IPS-11a (cell line): ENCODE data around the gene TTC32.
A peak's percentile ranks its signal among the peaks of the same experiment; 100 is the strongest.

Experiments used
- H3K4me3 ChIP-seq: one replicate; pipeline ENCODE4 v1.5.1; 2013; ENCODE audit warnings: low read depth, low read length, control low read depth

Gene TTC32

GRCh38 chr2:19878268-19879046 lies 23.3 kb downstream of the TTC32 start:
- H3K4me3 ChIP-seq = no peak overlapping the region

GRCh38 chr2:19876751-19877150 lies 25.0 kb downstream of the TTC32 start:
- H3K4me3 ChIP-seq = no peak overlapping the region

- no peak overlapping the region for H3K4me3 ChIP-seq
These were observed 26.5 kb downstream of the TTC32 start for GRCh38 chr2:19875280-19875679.

- no peak overlapping the region for H3K4me3 ChIP-seq
These were observed 27.1 kb downstream of the TTC32 start for GRCh38 chr2:19874726-19875125.

GRCh38 chr2:19873014-19873413 lies 28.8 kb downstream of the TTC32 start:
- H3K4me3 ChIP-seq = no peak overlapping the region

GRCh38 chr2:19872302-19872701 lies 29.5 kb downstream of the TTC32 start:
- no peak overlapping the region for H3K4me3 ChIP-seq

GRCh38 chr2:19871836-19872235 lies 29.9 kb downstream of the TTC32 start:
- no peak overlapping the region for H3K4me3 ChIP-seq

- H3K4me3 ChIP-seq = no peak overlapping the region
These were observed 31.0 kb downstream of the TTC32 start for GRCh38 chr2:19870792-19871191.

GRCh38 chr2:19868701-19869580 lies 32.8 kb downstream of the TTC32 start:
- H3K4me3 ChIP-seq = peak overlapping the region; percentile 39

- H3K4me3 ChIP-seq = peak overlapping the region; percentile 39
These were observed 33.6 kb downstream of the TTC32 start for GRCh38 chr2:19868224-19868623.

GRCh38 chr2:19866771-19867170 lies 35.0 kb downstream of the TTC32 start:
- H3K4me3 ChIP-seq = no peak overlapping the region

GRCh38 chr2:19865151-19865550 lies 36.6 kb downstream of the TTC32 start:
- no peak overlapping the region for H3K4me3 ChIP-seq

GRCh38 chr2:19864381-19864780 lies 37.4 kb downstream of the TTC32 start:
- no peak overlapping the region for H3K4me3 ChIP-seq

GRCh38 chr2:19863303-19864041 lies 38.3 kb downstream of the TTC32 start:
- no peak overlapping the region for H3K4me3 ChIP-seq

GRCh38 chr2:19861813-19862212 lies 40.0 kb downstream of the TTC32 start:
- H3K4me3 ChIP-seq = no peak overlapping the region

- H3K4me3 ChIP-seq = no peak overlapping the region
These were observed 41.8 kb downstream of the TTC32 start for GRCh38 chr2:19860022-19860421.

GRCh38 chr2:19859565-19859964 lies 42.2 kb downstream of the TTC32 start:
- no peak overlapping the region for H3K4me3 ChIP-seq

GRCh38 chr2:19857806-19858205 lies 44.0 kb downstream of the TTC32 start:
- no peak overlapping the region for H3K4me3 ChIP-seq

- no peak overlapping the region for H3K4me3 ChIP-seq
These were observed 44.7 kb downstream of the TTC32 start for GRCh38 chr2:19857100-19857499.

- H3K4me3 ChIP-seq = no peak overlapping the region
These were observed 46.0 kb downstream of the TTC32 start for GRCh38 chr2:19855542-19856431.
